ENCODE results near the gene MEGF11.
"Not testable (repeated sequence)": the region's sequence is repeated elsewhere in the genome, so short reads cannot be mapped to it uniquely, and the experiment has no call there.

MEGF11 gene

GRCh38 chr15:65982627-65983322 is 270.8 kb downstream of the MEGF11 start:
- in situ Hi-C loops (cut with MboI; ENCODE audit: low sequenced_read_pairs): no loop called here

GRCh38 chr15:65981837-65982626 is 271.5 kb downstream of the MEGF11 start:
- in situ Hi-C loops (cut with MboI; ENCODE audit: low sequenced_read_pairs): no loop called here

GRCh38 chr15:65980824-65981456 is 272.6 kb downstream of the MEGF11 start:
- in situ Hi-C loops (cut with MboI; ENCODE audit: low sequenced_read_pairs): no loop called here

GRCh38 chr15:65979837-65980236 is 273.7 kb downstream of the MEGF11 start:
- in situ Hi-C loops (cut with MboI; ENCODE audit: low sequenced_read_pairs): no loop called here

- in situ Hi-C loops (cut with MboI; ENCODE audit: low sequenced_read_pairs): no loop called here
Observed at GRCh38 chr15:65979316-65979715, 274.2 kb downstream of the MEGF11 start.

- in situ Hi-C loops (cut with MboI; ENCODE audit: low sequenced_read_pairs): no loop called here
Observed at GRCh38 chr15:65978110-65978509, 275.4 kb downstream of the MEGF11 start.

GRCh38 chr15:65976196-65976595 is 277.4 kb downstream of the MEGF11 start:
- in situ Hi-C loops (cut with MboI; ENCODE audit: low sequenced_read_pairs): not testable (repeated sequence)

- in situ Hi-C loops (cut with MboI; ENCODE audit: low sequenced_read_pairs): no loop called here
Observed at GRCh38 chr15:65971741-65971995, 281.9 kb downstream of the MEGF11 start.

GRCh38 chr15:65970937-65971740 is 282.4 kb downstream of the MEGF11 start:
- in situ Hi-C loops (cut with MboI; ENCODE audit: low sequenced_read_pairs): no loop called here

GRCh38 chr15:65969865-65970816 is 283.4 kb downstream of the MEGF11 start:
- in situ Hi-C loops (cut with MboI; ENCODE audit: low sequenced_read_pairs): no loop called here

- in situ Hi-C loops (cut with MboI; ENCODE audit: low sequenced_read_pairs): no loop called here
Observed at GRCh38 chr15:65968511-65968910, 285.0 kb downstream of the MEGF11 start.

- in situ Hi-C loops (cut with MboI; ENCODE audit: low sequenced_read_pairs): no loop called here
Observed at GRCh38 chr15:65964792-65965433, 288.6 kb downstream of the MEGF11 start.

- in situ Hi-C loops (cut with MboI; ENCODE audit: low sequenced_read_pairs): no loop called here
Observed at GRCh38 chr15:65963911-65964482, 289.6 kb downstream of the MEGF11 start.

- in situ Hi-C loops (cut with MboI; ENCODE audit: low sequenced_read_pairs): no loop called here
Observed at GRCh38 chr15:65963358-65963757, 290.2 kb downstream of the MEGF11 start.

GRCh38 chr15:65962187-65962586 is 291.4 kb downstream of the MEGF11 start:
- in situ Hi-C loops (cut with MboI; ENCODE audit: low sequenced_read_pairs): no loop called here

GRCh38 chr15:65960586-65960985 is 293.0 kb downstream of the MEGF11 start:
- in situ Hi-C loops (cut with MboI; ENCODE audit: low sequenced_read_pairs): no loop called here

GRCh38 chr15:65958835-65959234 is 294.7 kb downstream of the MEGF11 start:
- in situ Hi-C loops (cut with MboI; ENCODE audit: low sequenced_read_pairs): no loop called here

GRCh38 chr15:65957451-65957850 is 296.1 kb downstream of the MEGF11 start:
- in situ Hi-C loops (cut with MboI; ENCODE audit: low sequenced_read_pairs): no loop called here

- in situ Hi-C loops (cut with MboI; ENCODE audit: low sequenced_read_pairs): no loop called here
Observed at GRCh38 chr15:65956899-65957298, 296.7 kb downstream of the MEGF11 start.
